Left lung (tissue), 10 donors: ENCODE measurements around the gene DNAL4. TPM values are rescaled to one million over a fixed set of nuclear protein-coding genes. Genes with fewer than 3 reads are reported as not detected.

ENCODE experiments used
- ATAC-seq: fragments of 200-7000 bp; cut with Tn5 transposase; one replicate; pipeline ENCODE4 v1.9.1; 2020; ENCODE audit warnings: moderate library complexity
- DNase-seq, 4 donors: peaks; one replicate each; pipeline ENCODE4 v3.0.0-alpha.2; 2013 to 2020
- H3K27ac ChIP-seq, 2 donors: fragments of 200-600 bp; sonication (generic) in 1 of 2; one replicate each; pipeline versions ENCODE4 v1.5.0 to v1.8.0; 2020 to 2021
- H3K27me3 ChIP-seq, 2 donors: fragments of 200-600 bp; sonication (generic) in 1 of 2; one replicate each; pipeline versions ENCODE4 v1.5.0 to v1.8.0; 2020 to 2021
- H3K36me3 ChIP-seq, 2 donors: fragments of 200-600 bp; sonication (generic) in 1 of 2; one replicate each; pipeline versions ENCODE4 v1.5.0 to v1.8.0; 2020 to 2021
- H3K4me1 ChIP-seq, 2 donors: fragments of 200-600 bp; one replicate each; pipeline ENCODE4 v1.8.0; 2021
- H3K4me3 ChIP-seq, 2 donors: fragments of 200-600 bp; sonication (generic) in 1 of 2; one replicate each; pipeline versions ENCODE4 v1.5.0 to v1.8.0; 2020 to 2021; ENCODE audit warnings: mild to moderate bottlenecking in 1 of 2
- H3K9me3 ChIP-seq, 2 donors: fragments of 200-600 bp; sonication (generic) in 1 of 2; one replicate each; pipeline versions ENCODE4 v1.5.0 to v1.8.0; 2020 to 2021
- CTCF ChIP-seq, 2 donors: fragments of 200-600 bp; sonication (generic) in 1 of 2; IDR thresholded peaks; one replicate each; pipeline versions ENCODE4 v1.5.0 to v1.8.0; 2021; ENCODE audit warnings: antibody characterized with exemption in 2 of 2
- intact Hi-C, 2 donors: fragments of 100-400 bp; cut with DNase I; formaldehyde crosslinking; loops; one replicate each; pipeline versions ENCODE4 v1.11.2 to v1.14.2; 2022
- polyA plus RNA-seq, 6 donors: library from polyadenylated mRNA; unstranded; fragments of 120-200 nt; gene quantifications; one replicate each; pipeline ENCODE4 v1.2.1, GENCODE V29; 2013; ENCODE audit not compliant: insufficient read length in 6 of 6
- total RNA-seq, 2 donors: library from RNA; stranded (reverse); fragmentation: NEBNext Ultra II Directional; extraction: Animal tissue kit (Norgen Biotek cat#: 25700); gene quantifications; one replicate each; pipeline ENCODE4 v1.2.1, GENCODE V29; 2021
- donor health status: DM: no; HTN: yes; CAD: no.
- donor health status: DM: no; HTN: no; CAD: no.

Gene DNAL4
- total and polyA plus RNA-seq, 8 donors, result 16.3 to 36.4 (median 34.0) TPM

GRCh38 chr22:38736257-38736570 lies 57.7 kb downstream of the DNAL4 start:
- no peak for DNase-seq
- peaks cover 0 to 99% of the 10 kb centered on the region in 2 donors for H3K36me3 ChIP-seq

GRCh38 chr22:38735465-38736256 lies 58.3 kb downstream of the DNAL4 start:
- H3K4me1 ChIP-seq, result peaks cover 4 to 29% of the 10 kb centered on the region in 2 donors
- intact Hi-C loops, result no loop called here
- ATAC-seq (peak; percentile 67), DNase-seq (peak in 2 of 4 donors; percentile 60 to 70)
- no peak overlapping the region for H3K4me3 ChIP-seq
- no peaks in the 10 kb centered on the region for H3K27me3 ChIP-seq
- no peak for TF ChIP-seq CTCF (IDR thresholded peaks at IDR 0.05)
- peaks cover 0 to 98% of the 10 kb centered on the region in 2 donors for H3K36me3 ChIP-seq
- H3K27ac ChIP-seq, result no peak overlapping the region
- H3K9me3 ChIP-seq, result no peaks in the 10 kb centered on the region

More at GRCh38 chr22:38736257-38736570, 57.7 kb downstream of the DNAL4 start:
- Histone ChIP-seq H3K27ac (no peak overlapping the region), H3K4me1 (peaks cover 4 to 29% of the 10 kb centered on the region in 2 donors), H3K4me3 (no peak overlapping the region), H3K27me3 (no peaks in the 10 kb centered on the region), H3K9me3 (no peaks in the 10 kb centered on the region)
- no peak for TF ChIP-seq CTCF (IDR thresholded peaks at IDR 0.05)
- intact Hi-C loops, result no loop called here
- ATAC-seq, result no peak

- DNase-seq, result peak in 1 of 4 donors; percentile 37
- no peak for ATAC-seq
- no peak overlapping the region for H3K27ac ChIP-seq
- intact Hi-C loops, result no loop called here
- H3K27me3 ChIP-seq, result no peaks in the 10 kb centered on the region
- H3K36me3 ChIP-seq, result peaks cover 0 to 98% of the 10 kb centered on the region in 2 donors
- TF ChIP-seq CTCF (IDR thresholded peaks at IDR 0.05), result no peak
- H3K4me3 ChIP-seq, result no peak overlapping the region
- no peaks in the 10 kb centered on the region for H3K9me3 ChIP-seq
- H3K4me1 ChIP-seq, result peaks cover 4 to 29% of the 10 kb centered on the region in 2 donors
Measured at GRCh38 chr22:38735126-38735464, 58.8 kb downstream of the DNAL4 start.

GRCh38 chr22:38734421-38735100 lies 59.4 kb downstream of the DNAL4 start:
- Histone ChIP-seq H3K36me3 (peaks cover 3 to 98% of the 10 kb centered on the region in 2 donors), H3K27ac (peak overlapping the region in 1 of 2 donors; percentile 65), H3K4me1 (peaks cover 4 to 29% of the 10 kb centered on the region in 2 donors), H3K4me3 (no peak overlapping the region), H3K9me3 (no peaks in the 10 kb centered on the region), H3K27me3 (no peaks in the 10 kb centered on the region)
- ATAC-seq, result no peak
- intact Hi-C loops, result no loop called here
- DNase-seq, result peak in 1 of 4 donors; percentile 51
- TF ChIP-seq CTCF (IDR thresholded peaks at IDR 0.05), result no peak

- Histone ChIP-seq H3K27me3 (no peaks in the 10 kb centered on the region), H3K4me1 (peaks cover 4 to 29% of the 10 kb centered on the region in 2 donors), H3K4me3 (no peak overlapping the region), H3K9me3 (no peaks in the 10 kb centered on the region), H3K36me3 (peaks cover 6 to 98% of the 10 kb centered on the region in 2 donors), H3K27ac (peak overlapping the region in 1 of 2 donors; percentile 65)
- DNase-seq, result peak in 1 of 4 donors; percentile 57
- intact Hi-C loops, result no loop called here
- no peak for TF ChIP-seq CTCF (IDR thresholded peaks at IDR 0.05)
- ATAC-seq, result peak; percentile 54
Measured at GRCh38 chr22:38733724-38734381, 60.1 kb downstream of the DNAL4 start.
